Uterus (tissue), 4 donors: Measurements from ENCODE around the gene RSPO4. TPM values are rescaled to one million over a fixed set of nuclear protein-coding genes. Genes with fewer than 3 reads are reported as not detected.

Experiments used
- DNase-seq, 2 donors: peaks; one replicate each; pipeline ENCODE4 v3.0.0-alpha.2; 2019 to 2020
- H3K27ac ChIP-seq, 2 donors: fragments of 200-600 bp; sonication (generic); 1 replicate in 1 of 2; 2 replicates in 1 of 2; pipeline ENCODE4 v1.5.1; 2016 to 2018
- H3K27me3 ChIP-seq, 2 donors: fragments of 200-600 bp; sonication (generic); one replicate each; pipeline ENCODE4 v1.5.1; 2018 to 2019; ENCODE audit warnings: control low read depth in 1 of 2
- H3K36me3 ChIP-seq, 2 donors: fragments of 200-600 bp; sonication (generic); one replicate each; pipeline ENCODE4 v1.5.1; 2019; ENCODE audit warnings: control low read depth in 1 of 2
- H3K4me1 ChIP-seq, 2 donors: fragments of 200-600 bp; sonication (generic); one replicate each; pipeline ENCODE4 v1.5.1; 2018 to 2019; ENCODE audit warnings: control low read depth in 1 of 2
- H3K4me3 ChIP-seq, 2 donors: fragments of 200-600 bp; sonication (generic); 1 replicate in 1 of 2; 2 replicates in 1 of 2; pipeline ENCODE4 v1.5.1; 2018 to 2019; ENCODE audit warnings: mild to moderate bottlenecking in 1 of 2
- H3K9me3 ChIP-seq, 2 donors: fragments of 200-600 bp; sonication (generic); one replicate each; pipeline ENCODE4 v1.5.1; 2019; ENCODE audit warnings: control low read depth in 1 of 2
- POLR2A ChIP-seq, 2 donors: fragments of 450-650 bp; IDR thresholded peaks; one replicate each; pipeline ENCODE4 v1.6.1; 2016; ENCODE audit warnings: antibody characterized with exemption in 2 of 2, mild to moderate bottlenecking in 1 of 2, moderate library complexity in 1 of 2
- intact Hi-C: fragments of 100-400 bp; cut with DNase I; formaldehyde crosslinking; loops from one replicate; pipeline ENCODE4 v1.15.1; 2023; ENCODE audit warnings: low total_unique reads
- total RNA-seq, 4 donors: library from RNA; depleted of rRNA in 3 of 4; stranded (reverse); fragments of >200 nt in 3 of 4; gene quantifications; one replicate each; pipeline versions ENCODE4 v1.1.0 to v1.2.4, GENCODE V29; 2014 to 2023
- TF ChIP-seq, protein P1 (sequence below), 4 experiments: fragments of 200-600 bp in 2 of 4; fragments of 450-650 bp in 2 of 4; sonication (generic) in 2 of 4; IDR thresholded peaks; one replicate each; pipeline ENCODE4 v1.5.1; 2016 to 2019; ENCODE audit warnings: antibody characterized with exemption in 4 of 4, mild to moderate bottlenecking in 2 of 4, moderate library complexity in 1 of 4
- donor health status: DM: yes; HTN: yes; CAD: no.

The RSPO4 gene
- total RNA-seq = under 1 TPM in 1 of 4 donors, not detected in 3; 0.67 TPM

- Histone ChIP-seq H3K36me3 (no peaks in the 10 kb centered on the region), H3K4me3 (no peak within 1 kb of the TSS), H3K4me1 (no peaks in the 10 kb centered on the region), H3K27me3 (no peaks in the 10 kb centered on the region), H3K9me3 (no peaks in the 10 kb centered on the region), H3K27ac (no peak within 1 kb of the TSS)
- TF ChIP-seq, protein P1, sequence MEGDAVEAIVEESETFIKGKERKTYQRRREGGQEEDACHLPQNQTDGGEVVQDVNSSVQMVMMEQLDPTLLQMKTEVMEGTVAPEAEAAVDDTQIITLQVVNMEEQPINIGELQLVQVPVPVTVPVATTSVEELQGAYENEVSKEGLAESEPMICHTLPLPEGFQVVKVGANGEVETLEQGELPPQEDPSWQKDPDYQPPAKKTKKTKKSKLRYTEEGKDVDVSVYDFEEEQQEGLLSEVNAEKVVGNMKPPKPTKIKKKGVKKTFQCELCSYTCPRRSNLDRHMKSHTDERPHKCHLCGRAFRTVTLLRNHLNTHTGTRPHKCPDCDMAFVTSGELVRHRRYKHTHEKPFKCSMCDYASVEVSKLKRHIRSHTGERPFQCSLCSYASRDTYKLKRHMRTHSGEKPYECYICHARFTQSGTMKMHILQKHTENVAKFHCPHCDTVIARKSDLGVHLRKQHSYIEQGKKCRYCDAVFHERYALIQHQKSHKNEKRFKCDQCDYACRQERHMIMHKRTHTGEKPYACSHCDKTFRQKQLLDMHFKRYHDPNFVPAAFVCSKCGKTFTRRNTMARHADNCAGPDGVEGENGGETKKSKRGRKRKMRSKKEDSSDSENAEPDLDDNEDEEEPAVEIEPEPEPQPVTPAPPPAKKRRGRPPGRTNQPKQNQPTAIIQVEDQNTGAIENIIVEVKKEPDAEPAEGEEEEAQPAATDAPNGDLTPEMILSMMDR (IDR thresholded peaks at IDR 0.05) = no peak
- TF ChIP-seq POLR2A (IDR thresholded peaks at IDR 0.05) = no peak
- intact Hi-C loops = no loop called here
- DNase-seq = no peak
Observed at GRCh38 chr20:1001911-1002681, at the start of gene RSPO4. Gene RSPO4 (minus strand): TSS chr20:1002311. CDS start chr20:1002164, 147 bp downstream.

DNA sequence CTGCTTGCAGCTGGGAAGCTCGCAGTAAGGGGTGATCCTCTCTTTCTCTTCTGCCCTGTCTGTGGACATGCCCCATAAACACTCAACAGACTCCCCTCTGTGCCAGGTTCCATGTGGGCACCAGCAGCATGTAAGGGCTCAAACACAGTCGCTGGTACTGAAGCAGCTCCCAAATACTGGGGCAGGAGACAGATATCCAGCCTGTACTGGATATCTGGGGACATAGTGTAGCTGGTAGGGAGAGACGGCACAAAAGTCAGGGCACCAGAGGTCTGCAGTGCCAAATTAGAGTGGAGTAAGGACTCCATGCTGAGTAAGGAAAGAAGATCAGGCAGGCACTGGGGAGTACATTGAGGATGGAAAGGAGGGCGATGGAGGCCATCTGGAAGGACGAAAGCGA is 48.3 kb upstream of the RSPO4 start:
- TF ChIP-seq, protein P1 (IDR thresholded peaks at IDR 0.05) = no peak
- TF ChIP-seq POLR2A (IDR thresholded peaks at IDR 0.05) = no peak
- no peaks in the 10 kb centered on the region for H3K27me3 ChIP-seq
- no peak for DNase-seq

GRCh38 chr20:1045860-1046418 is 43.8 kb upstream of the RSPO4 start:
- Histone ChIP-seq H3K4me3 (no peak overlapping the region), H3K27ac (no peak overlapping the region), H3K36me3 (no peaks in the 10 kb centered on the region), H3K9me3 (no peaks in the 10 kb centered on the region), H3K4me1 (no peaks in the 10 kb centered on the region), H3K27me3 (no peaks in the 10 kb centered on the region)
- intact Hi-C loops = no loop called here
- no peak for TF ChIP-seq POLR2A (IDR thresholded peaks at IDR 0.05)
- TF ChIP-seq, protein P1 (IDR thresholded peaks at IDR 0.05) = no peak
- DNase-seq = no peak

More for the DNA sequence above, 48.3 kb upstream of the RSPO4 start:
- no peaks in the 10 kb centered on the region for H3K9me3 ChIP-seq
- H3K4me1 ChIP-seq = no peaks in the 10 kb centered on the region
- no peak overlapping the region for H3K4me3 ChIP-seq
- H3K27ac ChIP-seq = no peak overlapping the region
- H3K36me3 ChIP-seq = no peaks in the 10 kb centered on the region
- intact Hi-C loops = no loop called here

GRCh38 chr20:1041845-1042390 is 39.8 kb upstream of the RSPO4 start:
- Histone ChIP-seq H3K9me3 (no peaks in the 10 kb centered on the region), H3K4me3 (no peak overlapping the region), H3K4me1 (no peaks in the 10 kb centered on the region), H3K36me3 (no peaks in the 10 kb centered on the region), H3K27me3 (no peaks in the 10 kb centered on the region), H3K27ac (no peak overlapping the region)
- no peak for TF ChIP-seq POLR2A (IDR thresholded peaks at IDR 0.05)
- TF ChIP-seq, protein P1 (IDR thresholded peaks at IDR 0.05) = no peak
- intact Hi-C loops = no loop called here
- no peak for DNase-seq

- Histone ChIP-seq H3K9me3 (no peaks in the 10 kb centered on the region), H3K27me3 (no peaks in the 10 kb centered on the region), H3K4me1 (no peaks in the 10 kb centered on the region), H3K27ac (no peak overlapping the region), H3K4me3 (no peak overlapping the region), H3K36me3 (no peaks in the 10 kb centered on the region)
- TF ChIP-seq POLR2A (IDR thresholded peaks at IDR 0.05) = no peak
- TF ChIP-seq, protein P1 (IDR thresholded peaks at IDR 0.05) = no peak
- intact Hi-C loops = no loop called here
- DNase-seq = no peak
Observed at GRCh38 chr20:1038205-1038604, 36.1 kb upstream of the RSPO4 start.
